ENCODE measurements around the gene GPR156.

Gene GPR156

DNA sequence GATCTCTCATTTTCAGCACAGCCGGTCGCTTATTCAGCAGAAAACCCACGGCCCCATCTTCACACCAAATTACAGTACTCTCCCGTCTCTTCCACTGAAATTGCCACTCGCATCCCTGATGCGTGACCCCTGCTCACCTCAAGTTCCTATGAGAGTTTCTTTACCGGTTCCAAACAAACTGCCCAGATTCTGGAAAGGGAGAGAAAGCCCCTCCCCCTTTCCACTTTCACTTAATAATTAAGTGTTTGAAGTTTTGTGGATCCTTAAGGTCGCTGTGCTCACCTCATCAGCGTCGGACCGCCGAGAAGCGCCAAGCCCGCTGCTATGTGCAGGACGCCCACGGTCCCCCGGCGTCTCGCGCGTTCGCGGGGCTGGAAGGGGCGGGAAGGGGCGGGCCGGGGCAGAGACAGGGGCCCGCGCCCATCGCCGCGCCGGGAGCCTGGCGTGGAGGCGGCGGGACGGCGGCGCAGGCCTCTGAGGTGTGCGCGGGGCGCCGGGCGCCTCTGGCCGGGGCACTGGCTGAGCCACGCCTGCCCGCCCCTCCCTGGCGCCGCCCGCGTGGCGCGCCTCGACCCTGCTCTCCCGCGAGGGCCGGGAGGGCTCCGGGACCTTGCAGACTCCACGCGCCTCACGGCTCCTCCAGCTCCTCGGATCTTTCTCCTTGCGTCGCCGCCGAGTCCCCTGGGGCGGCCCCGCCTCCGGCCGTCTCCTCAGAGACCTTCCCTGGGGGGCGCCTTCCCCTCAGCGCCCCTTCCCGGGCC lies at the start of gene GPR156:
Gene GPR156 (minus strand): TSS at position 476 of the 761 bp plus-strand sequence. CDS start 41,124 bp downstream, outside the sequence.
- TF ChIP-seq HIC1 (tag by site-specific recombination; IDR thresholded peaks at IDR 0.05) (no peak), ZNF747 (tag by site-specific recombination; IDR thresholded peaks at IDR 0.05) (no peak), ZBTB49 (tag by site-specific recombination; IDR thresholded peaks at IDR 0.05; ENCODE audit: low read depth) (no peak), ZNF148 (tag by site-specific recombination; IDR thresholded peaks at IDR 0.05; ENCODE audit: borderline replicate concordance) (no peak), ZNF391 (tag by site-specific recombination; IDR thresholded peaks at IDR 0.05; ENCODE audit: borderline replicate concordance, low read depth) (no peak), REST (tag by site-specific recombination; IDR thresholded peaks at IDR 0.05) (no peak), ZNF350 (tag by site-specific recombination; IDR thresholded peaks at IDR 0.05) (no peak), MYNN (tag by site-specific recombination; IDR thresholded peaks at IDR 0.05; ENCODE audit: borderline replicate concordance) (no peak)
- TF ChIP-seq, protein P1, sequence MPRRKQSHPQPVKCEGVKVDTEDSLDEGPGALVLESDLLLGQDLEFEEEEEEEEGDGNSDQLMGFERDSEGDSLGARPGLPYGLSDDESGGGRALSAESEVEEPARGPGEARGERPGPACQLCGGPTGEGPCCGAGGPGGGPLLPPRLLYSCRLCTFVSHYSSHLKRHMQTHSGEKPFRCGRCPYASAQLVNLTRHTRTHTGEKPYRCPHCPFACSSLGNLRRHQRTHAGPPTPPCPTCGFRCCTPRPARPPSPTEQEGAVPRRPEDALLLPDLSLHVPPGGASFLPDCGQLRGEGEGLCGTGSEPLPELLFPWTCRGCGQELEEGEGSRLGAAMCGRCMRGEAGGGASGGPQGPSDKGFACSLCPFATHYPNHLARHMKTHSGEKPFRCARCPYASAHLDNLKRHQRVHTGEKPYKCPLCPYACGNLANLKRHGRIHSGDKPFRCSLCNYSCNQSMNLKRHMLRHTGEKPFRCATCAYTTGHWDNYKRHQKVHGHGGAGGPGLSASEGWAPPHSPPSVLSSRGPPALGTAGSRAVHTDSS (tag by site-specific recombination; IDR thresholded peaks at IDR 0.05) = no peak
- CTCF ChIA-PET = no interaction called here
- H3K27ac ChIP-seq (ENCODE audit: extremely low read depth, low read depth, low read length) = no peak within 1 kb of the TSS
- H3K4me3 ChIP-seq (ENCODE audit: low read depth, low read length) = no peak within 1 kb of the TSS
- POLR2A ChIA-PET = no interaction called here
- H3K4me1 ChIP-seq (ENCODE audit: control insufficient read depth, insufficient read depth, low read length) = no peaks in the 10 kb centered on the region
- no peaks in the 10 kb centered on the region for H3K9me3 ChIP-seq (ENCODE audit: control insufficient read depth, insufficient read depth, low read depth, low read length)
- H3K36me3 ChIP-seq (ENCODE audit: control insufficient read depth in 2 of 2, insufficient read depth in 1 of 2, low read length in 2 of 2) = no peaks in the 10 kb centered on the region

DNA sequence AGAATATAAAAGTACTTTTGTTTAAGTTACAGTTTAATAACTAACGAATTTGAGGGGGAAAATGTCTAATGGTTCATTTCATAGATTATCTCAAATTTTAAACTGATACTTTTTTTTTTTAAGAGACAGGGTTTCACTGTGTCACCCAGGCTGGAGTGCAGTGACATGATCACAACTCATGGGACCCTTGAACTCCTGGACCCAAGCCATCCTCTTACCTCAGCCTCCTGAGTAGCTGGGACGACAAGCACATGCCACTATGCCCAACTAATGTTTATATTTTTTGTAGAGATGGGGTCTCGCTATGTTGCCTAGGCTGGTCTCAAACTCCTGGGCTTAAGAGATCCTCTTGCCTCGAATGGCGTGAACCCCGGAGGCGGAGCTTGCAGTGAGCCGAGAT lies 47.6 kb upstream of the GPR156 start:
- POLR2A ChIA-PET = no interaction called here
- TF ChIP-seq ZFP37 (tag by site-specific recombination; IDR thresholded peaks at IDR 0.05) (no peak), ZNF624 (tag by site-specific recombination; IDR thresholded peaks at IDR 0.05) (no peak), ZNF521 (tag by site-specific recombination; IDR thresholded peaks at IDR 0.05) (no peak), ZNF175 (tag by site-specific recombination; IDR thresholded peaks at IDR 0.05) (no peak), ZFHX2 (tag by site-specific recombination; conservative IDR thresholded peaks at IDR 0.05) (no peak), ZNF214 (tag by site-specific recombination; IDR thresholded peaks at IDR 0.05; ENCODE audit: borderline replicate concordance) (no peak), BCL11B (tag by site-specific recombination; IDR thresholded peaks at IDR 0.05; ENCODE audit: low read depth) (no peak)
- TF ChIP-seq, protein P2, sequence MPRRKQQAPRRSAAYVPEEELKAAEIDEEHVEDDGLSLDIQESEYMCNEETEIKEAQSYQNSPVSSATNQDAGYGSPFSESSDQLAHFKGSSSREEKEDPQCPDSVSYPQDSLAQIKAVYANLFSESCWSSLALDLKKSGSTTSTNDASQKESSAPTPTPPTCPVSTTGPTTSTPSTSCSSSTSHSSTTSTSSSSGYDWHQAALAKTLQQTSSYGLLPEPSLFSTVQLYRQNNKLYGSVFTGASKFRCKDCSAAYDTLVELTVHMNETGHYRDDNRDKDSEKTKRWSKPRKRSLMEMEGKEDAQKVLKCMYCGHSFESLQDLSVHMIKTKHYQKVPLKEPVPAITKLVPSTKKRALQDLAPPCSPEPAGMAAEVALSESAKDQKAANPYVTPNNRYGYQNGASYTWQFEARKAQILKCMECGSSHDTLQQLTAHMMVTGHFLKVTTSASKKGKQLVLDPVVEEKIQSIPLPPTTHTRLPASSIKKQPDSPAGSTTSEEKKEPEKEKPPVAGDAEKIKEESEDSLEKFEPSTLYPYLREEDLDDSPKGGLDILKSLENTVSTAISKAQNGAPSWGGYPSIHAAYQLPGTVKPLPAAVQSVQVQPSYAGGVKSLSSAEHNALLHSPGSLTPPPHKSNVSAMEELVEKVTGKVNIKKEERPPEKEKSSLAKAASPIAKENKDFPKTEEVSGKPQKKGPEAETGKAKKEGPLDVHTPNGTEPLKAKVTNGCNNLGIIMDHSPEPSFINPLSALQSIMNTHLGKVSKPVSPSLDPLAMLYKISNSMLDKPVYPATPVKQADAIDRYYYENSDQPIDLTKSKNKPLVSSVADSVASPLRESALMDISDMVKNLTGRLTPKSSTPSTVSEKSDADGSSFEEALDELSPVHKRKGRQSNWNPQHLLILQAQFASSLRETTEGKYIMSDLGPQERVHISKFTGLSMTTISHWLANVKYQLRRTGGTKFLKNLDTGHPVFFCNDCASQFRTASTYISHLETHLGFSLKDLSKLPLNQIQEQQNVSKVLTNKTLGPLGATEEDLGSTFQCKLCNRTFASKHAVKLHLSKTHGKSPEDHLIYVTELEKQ (tag by site-specific recombination; IDR thresholded peaks at IDR 0.05; ENCODE audit: borderline replicate concordance) = no peak
- Histone ChIP-seq H3K27ac (ENCODE audit: extremely low read depth, low read depth, low read length) (no peak overlapping the region), H3K4me1 (ENCODE audit: control insufficient read depth, insufficient read depth, low read length) (no peaks in the 10 kb centered on the region), H3K36me3 (ENCODE audit: control insufficient read depth in 2 of 2, insufficient read depth in 1 of 2, low read length in 2 of 2) (peaks cover 19 to 68% of the 10 kb centered on the region in 2 experiments), H3K9me3 (ENCODE audit: control insufficient read depth, insufficient read depth, low read depth, low read length) (no peaks in the 10 kb centered on the region), H3K4me3 (ENCODE audit: low read depth, low read length) (no peak overlapping the region)
- CTCF ChIA-PET = no interaction called here
